LHCN-M2 (cell line): ENCODE data around the gene FZD7. TPM values are rescaled to one million over a fixed set of nuclear protein-coding genes. Genes with fewer than 3 reads are reported as not detected.

Experiments used
- DNase-seq: peaks from one replicate; pipeline ENCODE4 v3.0.0-alpha.2; 2012; ENCODE audit warnings: low read depth
- total RNA-seq: library from RNA; depleted of rRNA; stranded (reverse); fragments of >200 nt; gene quantifications from 2 replicates; pipeline ENCODE4 v1.2.3, GENCODE V29; 2014

The FZD7 gene
- total RNA-seq, 1 experiment from 2014 or later = 14.5 TPM

DNA sequence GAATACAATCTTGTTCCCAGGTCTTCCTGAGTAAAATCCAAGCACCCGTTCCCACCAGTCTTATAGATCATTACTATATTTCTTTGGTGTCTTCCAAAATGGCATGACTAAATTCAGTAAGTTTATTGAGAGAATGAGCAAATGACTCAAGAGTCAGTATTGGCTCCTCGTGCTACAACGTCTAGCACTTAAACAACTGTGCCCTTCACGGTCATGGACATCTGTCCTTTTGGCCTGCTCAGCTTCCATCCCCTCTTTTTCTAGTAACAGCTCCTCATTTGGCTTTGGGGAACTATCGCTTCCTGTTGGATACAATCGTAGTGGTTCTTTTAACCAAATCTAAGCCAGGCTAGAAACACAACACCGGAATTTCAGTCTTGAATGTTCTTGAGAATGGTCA is 24.1 kb upstream of the FZD7 start:
- DNase-seq = no peak

DNA sequence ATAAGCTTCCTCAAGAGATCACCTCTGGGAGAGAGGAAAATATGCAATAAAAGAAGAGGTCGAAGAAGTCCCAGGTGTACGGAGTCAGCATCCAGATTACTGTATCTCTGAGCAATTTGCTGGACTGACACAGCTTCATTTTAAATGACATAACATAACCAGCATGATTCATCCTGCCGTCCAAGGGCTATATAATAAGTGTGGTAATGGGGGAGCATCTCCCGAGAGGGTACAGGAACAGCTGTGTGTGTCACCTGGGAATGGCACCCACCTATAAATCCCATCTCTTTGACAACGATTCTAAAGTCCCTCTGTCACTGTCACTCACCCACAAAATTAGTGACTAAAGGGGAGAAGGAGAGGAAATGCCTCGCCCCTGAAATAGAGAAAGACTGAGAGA is 19.3 kb upstream of the FZD7 start:
- DNase-seq = peak; percentile 46

DNA sequence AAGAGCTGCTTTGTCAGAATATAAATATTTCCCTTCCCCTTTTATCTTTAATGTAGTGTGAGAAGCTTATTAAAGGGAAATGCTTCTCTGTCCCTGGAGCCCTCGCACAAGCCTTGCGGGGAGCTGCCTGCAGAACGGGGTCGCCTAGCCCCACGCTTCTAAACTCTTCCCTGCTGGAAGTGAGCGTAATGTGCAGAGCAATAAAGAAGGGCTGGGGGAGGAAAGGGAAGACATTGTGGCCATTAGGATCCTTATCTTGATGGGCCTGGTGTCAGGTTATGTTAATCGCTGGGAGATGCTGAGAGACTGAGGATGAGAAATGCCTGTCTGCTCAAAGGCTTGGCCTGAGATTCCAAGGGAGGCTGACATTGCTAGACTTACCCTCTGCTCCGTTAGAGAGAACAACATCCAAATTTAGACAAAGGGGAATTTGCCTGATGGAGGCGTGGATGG is 18.9 kb upstream of the FZD7 start:
- no peak for DNase-seq

DNA sequence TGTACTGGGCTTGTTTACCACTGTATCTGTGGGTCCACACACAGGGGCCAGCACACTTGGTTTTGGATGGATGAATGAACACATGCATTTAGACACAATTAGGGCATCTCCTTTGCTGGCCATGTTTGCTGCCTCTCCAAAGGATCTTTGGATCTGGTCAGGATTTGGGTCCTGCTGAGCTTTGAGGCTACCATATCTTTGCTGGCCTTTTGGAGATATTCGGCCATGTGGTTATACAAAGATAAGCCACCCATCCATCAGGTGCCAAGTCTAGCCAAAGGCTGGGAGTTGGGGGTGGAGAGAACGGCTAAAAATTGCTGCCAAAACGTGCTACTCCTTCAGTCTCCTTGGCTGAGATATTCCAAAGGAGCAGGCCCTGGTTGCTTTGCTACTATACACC is 18.2 kb upstream of the FZD7 start:
- no peak for DNase-seq

DNA sequence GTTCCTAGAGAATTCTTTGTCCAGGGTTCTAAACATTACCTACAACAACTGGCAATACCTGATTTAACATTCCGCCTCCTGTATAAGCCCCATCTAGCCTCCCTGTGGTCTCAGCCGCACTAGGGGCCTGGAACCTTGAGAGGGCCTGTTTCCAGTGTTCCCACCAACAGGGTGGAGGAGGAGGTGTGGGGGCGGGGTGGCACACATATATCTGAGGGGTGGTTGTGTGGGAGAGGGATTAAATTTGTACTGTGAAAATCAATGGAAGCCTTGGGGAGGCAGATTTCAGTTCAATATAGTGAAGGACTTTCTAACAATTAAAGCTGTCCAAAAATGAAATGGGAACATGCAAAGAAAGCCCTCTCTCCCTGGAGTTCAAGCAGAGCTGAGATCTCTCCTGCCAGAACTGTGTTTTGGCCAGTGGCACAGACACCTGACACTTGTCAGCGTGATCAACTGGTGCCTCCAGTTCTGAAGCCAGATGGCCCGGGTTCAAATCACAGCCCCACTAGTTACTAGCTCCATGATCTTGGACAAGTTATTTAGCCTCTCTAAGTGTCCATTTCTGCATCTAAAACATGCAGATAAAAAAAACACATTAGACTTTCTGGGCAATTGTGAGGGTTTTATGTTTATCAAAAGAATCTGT is 17.0 kb upstream of the FZD7 start:
- DNase-seq = no peak

DNA sequence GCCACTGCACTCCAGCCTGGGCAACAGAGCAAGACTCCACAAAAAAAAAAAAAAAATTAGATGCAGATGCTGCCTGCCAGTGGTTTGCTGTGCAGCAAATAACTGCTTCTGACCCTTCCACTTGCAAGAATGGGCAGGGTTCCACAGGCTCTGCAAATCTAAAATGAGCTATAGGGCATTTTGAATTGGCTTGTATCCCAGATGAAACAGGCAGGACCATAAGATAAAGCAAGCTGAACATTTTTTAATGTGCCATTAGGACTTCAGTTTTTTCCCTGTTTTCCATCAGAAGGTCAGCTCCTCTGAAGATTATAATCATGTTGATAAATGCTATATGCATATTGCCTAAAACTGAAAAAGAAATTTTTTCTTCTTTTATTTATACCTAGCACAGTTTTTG is 15.7 kb upstream of the FZD7 start:
- no peak for DNase-seq

DNA sequence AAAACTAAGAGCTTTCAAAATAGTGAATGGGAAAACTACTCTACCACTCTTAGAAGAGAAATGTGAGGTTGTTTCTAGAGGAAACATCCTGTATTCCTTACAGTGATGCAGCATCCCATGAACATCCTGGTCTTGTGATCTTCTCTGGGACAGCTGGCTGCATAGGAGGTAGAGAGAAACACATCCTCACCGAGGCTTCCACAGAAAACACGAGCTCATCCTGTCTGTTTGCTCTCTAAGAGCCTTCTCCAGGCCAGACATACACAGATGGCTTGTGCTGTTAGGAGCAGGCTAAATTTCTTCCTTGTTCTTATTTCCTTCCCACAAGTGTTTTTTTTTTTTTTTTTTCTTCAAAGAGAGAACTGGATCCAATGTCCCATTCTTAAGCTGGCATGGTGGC is 14.7 kb upstream of the FZD7 start:
- DNase-seq = peak; percentile 32

DNA sequence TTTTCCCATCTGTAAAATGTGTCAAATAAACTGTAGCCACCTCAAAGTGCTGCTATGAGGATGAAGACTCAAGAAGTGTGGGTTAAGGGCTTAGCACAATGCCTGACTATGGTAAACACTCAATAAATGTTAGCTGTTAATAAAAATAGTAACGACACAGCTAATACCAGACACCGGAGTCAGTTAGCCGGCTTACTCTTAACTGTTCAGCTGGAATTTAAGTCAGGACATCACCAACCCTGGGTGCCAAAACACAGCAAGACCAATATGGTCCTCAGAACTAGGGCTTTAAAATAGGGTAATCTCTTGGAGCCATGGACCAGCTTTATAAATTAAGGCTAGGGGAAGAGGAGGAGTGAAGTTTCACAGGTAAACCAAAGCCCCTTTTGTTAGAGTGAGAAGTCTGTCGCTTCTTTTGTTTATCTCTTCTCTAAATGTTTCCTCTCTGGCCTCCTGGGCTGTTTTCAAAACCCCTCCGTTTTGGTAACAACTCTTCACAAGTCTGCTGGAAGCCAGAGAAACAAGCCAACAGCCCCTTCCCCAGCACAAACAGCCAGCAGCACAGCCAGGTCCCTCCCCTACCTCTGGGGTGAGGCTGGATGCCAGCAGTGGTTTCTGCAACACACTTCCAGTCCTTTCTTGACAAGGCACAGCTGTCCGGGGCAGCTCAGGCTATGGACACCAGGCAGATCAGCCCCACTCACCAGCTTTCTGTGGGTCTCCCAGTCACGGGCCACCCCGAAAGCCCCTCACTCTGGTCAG is 13.8 kb upstream of the FZD7 start:
- DNase-seq = no peak

DNA sequence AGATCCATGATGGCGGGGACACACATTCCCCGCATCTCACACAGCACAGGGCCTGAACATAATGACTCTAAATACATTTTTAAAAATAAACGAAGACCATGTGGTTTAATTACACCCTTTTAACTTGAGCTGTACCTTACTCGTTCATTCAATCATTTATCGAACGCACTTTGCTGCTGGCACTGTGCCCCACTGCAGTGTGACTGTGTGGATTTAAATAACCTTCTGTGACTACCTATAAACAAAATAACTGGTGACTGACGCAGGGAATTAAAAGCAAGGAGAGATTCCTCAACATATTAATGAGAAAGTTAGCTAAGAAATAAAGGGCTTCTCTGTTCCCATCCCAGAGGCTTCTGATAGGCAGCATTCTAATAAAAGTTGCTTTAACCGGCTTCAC is 10.9 kb upstream of the FZD7 start:
- DNase-seq = no peak

DNA sequence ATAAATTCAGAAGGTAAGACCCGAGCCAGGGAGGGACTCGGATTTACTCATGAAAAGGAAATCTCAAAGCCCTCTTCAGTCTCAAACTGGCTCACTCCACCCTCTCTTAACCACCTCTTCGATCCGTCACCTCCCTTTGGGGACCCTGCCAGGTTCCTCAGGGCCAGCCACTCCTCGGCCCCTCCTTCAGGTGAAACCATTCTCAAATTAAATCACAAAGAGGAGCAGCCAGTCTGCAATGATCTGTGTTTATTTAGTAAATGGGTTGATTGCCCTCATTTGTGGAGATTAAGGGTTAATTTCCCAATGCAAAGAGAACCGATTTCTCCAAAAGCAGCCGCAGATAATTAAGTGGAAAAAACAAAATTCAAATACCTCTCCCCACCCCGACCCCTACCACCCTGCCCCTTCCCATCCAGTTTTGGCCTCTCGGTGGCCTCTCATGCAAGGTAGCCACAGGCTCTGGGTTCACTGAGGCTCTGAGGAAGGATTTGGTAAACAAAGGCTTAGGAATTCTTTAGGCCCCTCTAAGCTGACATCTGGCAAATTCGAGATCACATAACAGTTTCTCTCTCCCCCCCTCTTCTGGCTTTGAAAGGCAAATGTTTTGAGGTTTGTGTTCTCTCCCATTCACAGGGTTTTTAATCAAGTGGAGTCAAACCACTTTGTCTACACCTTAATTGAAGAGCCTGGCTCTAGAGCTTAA is 10.3 kb upstream of the FZD7 start:
- no peak for DNase-seq

DNA sequence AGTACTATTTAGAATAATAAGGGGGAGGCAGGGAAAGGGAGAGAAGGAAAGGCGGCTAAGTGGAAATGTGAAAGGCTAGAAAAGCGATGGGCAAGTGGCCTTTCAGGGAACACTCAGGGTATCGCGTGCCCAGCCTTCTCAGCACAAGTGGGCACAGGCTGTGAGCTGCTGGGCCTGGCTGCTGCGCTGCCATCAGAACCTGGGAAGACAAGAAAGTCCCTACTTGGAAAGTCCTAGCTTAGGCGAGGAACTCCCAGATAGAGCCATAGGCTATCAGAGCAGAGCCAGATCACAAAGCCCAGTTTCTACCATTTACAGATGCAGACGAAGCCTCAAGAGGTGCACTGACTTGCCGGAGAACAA is 9.8 kb upstream of the FZD7 start:
- DNase-seq = no peak

DNA sequence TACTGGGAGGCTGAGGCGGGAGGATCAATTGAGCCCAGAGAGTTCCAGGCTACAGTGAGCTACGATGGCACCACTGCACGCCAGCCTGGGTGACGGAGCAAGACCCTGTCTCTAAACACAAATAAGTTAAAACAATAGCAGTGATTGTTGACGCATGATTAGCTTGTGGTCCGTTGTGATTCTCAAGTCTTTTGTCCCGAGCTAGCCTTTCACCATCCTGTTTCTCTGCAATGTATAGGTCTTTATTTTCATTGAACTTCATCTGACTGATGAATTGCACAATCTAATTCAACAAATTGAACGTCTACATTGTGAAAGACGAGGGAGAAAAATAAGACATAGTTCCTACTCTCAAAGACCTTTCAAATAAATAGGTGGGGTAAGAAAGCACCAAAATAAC is 8.8 kb upstream of the FZD7 start:
- no peak for DNase-seq

DNA sequence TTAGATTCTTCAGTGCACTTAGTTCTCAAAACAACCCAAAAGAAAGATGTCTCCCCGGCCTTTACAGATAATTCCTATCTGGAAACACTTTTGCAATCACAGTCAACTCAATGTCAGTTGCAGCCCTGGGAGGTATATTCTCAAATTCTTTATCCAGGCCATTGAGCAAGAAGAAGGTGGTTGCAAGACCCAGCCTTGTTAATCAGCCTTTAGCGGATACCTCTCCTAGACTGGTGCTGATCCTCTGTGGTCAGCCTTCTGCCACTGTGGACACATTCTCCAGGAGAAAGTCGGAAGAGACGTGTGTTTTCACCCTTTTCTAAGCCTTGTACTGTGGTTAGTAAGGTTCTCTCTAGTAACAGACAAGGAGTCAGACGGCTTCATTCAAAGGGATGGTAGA is 7.8 kb upstream of the FZD7 start:
- no peak for DNase-seq

DNA sequence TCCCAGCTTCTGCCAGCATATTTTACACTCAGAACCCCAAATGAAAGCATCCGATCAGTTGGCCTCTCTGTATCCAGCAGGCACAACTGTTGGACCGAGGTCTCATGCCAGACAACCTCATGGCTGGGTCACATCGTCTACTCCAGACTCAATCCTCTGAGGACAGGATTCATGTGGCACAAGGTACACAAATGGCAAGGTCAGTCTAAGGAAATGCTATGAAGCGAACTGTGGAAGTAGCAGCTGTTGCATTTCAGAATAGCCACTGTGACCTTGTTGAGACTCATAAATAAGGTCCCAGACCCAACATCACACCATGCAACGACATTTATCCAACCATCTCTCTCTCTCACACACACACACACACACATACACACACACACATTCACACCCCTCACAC is 7.1 kb upstream of the FZD7 start:
- no peak for DNase-seq

DNA sequence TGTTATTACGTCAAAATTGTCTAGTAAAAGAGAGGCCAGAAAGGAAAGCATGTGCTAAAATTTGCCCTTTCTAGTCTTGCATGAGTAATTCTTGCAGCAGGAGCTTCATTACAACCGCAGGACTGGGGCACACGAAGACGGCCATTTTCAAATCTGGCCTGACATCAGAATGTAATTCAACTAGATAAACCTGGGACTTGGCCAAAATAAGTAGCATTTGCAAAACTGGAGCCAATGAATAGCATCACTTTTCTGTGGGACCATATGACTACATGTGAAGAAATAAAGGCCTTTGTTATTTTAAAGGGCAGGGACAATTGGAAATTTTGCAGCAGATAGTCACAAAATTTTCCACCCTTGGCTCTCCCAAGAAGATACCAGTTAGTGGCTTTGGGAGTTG is 3.0 kb upstream of the FZD7 start:
- no peak for DNase-seq

DNA sequence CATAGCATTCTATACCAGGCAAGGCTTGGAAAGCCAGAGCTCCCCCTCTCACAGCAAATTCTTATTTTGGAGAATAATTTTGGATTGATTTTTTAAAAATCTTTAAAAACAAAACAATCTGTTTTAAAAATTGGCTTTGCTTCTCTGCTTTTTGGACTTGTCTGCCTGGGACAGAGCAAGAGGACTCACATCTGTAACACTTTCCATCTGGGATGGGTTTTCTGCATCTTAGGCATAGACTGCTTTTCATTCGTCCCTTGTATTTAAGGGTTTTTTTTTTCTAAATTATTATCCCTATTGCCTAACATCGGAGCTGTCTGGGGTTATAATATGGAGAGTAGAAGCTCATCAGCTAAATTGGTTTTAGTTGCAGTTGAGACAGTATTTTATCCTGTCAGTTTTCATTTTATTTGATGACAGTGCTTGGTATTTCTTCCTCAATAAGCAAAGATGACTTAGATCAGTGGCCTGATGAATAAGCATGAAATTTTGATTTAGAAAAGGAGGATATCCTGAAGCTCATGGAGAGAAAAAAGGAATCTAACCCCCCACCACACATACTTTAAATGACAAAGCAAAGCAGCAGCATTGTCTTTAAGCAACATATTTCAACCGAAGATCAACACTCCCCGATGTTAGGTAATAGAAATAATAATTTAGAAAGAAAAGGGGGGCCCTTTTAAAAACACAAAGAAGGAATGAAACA is 2.3 kb upstream of the FZD7 start:
- no peak for DNase-seq

DNA sequence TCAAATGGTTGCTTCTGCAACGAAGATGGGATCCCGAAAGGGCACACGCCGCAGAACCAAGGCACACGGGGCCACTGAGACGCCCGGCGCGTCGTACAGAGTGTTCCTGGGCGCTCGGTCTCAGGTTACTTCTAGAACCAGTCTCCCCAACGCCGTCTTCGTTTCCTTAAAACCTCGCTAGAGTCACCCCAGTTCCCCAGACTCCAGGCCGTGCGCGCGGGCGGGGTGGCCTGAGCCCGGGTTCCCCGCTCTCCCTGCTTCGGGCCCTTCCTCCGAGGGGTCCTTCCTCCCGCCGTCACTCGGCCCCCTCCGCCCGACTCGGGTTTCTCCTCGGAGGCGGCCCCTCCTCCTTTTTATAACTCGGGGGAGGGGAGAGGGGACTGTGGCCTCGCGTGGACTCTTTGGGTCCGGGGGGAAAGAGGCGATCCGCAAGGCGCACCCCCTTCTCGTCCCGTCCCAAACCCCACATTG is 774 bp upstream of the FZD7 start:
- peak; percentile 51 for DNase-seq

DNA sequence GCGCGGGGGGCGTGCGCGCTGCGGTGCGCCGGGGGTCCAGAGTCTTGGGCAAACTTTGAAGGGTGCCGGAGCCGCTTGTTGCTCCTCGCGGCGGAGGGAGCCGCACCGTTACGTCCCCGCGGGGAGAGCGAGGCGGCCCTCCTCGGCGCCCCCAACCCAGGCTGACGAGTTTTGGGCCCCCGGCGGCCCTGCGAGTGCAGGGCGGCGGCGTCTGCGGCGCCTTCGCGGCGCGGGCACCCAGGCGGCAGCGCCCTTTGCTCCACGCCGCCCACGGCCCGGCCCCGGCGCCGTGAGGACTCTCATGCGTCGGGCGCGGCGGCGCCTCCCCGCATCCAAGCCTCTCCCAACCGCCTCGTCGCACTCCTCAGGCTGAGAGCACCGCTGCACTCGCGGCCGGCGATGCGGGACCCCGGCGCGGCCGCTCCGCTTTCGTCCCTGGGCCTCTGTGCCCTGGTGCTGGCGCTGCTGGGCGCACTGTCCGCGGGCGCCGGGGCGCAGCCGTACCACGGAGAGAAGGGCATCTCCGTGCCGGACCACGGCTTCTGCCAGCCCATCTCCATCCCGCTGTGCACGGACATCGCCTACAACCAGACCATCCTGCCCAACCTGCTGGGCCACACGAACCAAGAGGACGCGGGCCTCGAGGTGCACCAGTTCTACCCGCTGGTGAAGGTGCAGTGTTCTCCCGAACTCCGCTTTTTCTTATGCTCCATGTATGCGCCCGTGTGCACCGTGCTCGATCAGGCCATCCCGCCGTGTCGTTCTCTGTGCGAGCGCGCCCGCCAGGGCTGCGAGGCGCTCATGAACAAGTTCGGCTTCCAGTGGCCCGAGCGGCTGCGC is 814 bp downstream of the FZD7 start:
- peak; percentile 36 for DNase-seq

DNA sequence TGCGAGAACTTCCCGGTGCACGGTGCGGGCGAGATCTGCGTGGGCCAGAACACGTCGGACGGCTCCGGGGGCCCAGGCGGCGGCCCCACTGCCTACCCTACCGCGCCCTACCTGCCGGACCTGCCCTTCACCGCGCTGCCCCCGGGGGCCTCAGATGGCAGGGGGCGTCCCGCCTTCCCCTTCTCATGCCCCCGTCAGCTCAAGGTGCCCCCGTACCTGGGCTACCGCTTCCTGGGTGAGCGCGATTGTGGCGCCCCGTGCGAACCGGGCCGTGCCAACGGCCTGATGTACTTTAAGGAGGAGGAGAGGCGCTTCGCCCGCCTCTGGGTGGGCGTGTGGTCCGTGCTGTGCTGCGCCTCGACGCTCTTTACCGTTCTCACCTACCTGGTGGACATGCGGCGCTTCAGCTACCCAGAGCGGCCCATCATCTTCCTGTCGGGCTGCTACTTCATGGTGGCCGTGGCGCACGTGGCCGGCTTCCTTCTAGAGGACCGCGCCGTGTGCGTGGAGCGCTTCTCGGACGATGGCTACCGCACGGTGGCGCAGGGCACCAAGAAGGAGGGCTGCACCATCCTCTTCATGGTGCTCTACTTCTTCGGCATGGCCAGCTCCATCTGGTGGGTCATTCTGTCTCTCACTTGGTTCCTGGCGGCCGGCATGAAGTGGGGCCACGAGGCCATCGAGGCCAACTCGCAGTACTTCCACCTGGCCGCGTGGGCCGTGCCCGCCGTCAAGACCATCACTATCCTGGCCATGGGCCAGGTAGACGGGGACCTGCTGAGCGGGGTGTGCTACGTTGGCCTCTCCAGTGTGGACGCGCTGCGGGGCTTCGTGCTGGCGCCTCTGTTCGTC is 1.7 kb downstream of the FZD7 start:
- peak; percentile 26 for DNase-seq

DNA sequence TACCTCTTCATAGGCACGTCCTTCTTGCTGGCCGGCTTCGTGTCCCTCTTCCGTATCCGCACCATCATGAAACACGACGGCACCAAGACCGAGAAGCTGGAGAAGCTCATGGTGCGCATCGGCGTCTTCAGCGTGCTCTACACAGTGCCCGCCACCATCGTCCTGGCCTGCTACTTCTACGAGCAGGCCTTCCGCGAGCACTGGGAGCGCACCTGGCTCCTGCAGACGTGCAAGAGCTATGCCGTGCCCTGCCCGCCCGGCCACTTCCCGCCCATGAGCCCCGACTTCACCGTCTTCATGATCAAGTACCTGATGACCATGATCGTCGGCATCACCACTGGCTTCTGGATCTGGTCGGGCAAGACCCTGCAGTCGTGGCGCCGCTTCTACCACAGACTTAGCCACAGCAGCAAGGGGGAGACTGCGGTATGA is 2.3 kb downstream of the FZD7 start:
- no peak for DNase-seq
